IMR-90 (cell line): ENCODE results near the gene ARHGAP45. TPM values are rescaled to one million over a fixed set of nuclear protein-coding genes. Genes with fewer than 3 reads are reported as not detected.

ENCODE experiments used
- ATAC-seq: fragments of 200-7000 bp; cut with Tn5 transposase; 2 replicates; pipeline ENCODE4 v1.9.1; 2020; ENCODE audit warnings: low read depth, mild to moderate bottlenecking, moderate library complexity
- BruUV-seq: library from RNA; stranded (reverse); fragments of 400-500 nt; replicated peaks from 2 replicates; lab custom pipeline; 2021; lab: Mats Ljungman, UMichigan
- CTCF ChIA-PET: fragments of 300-600 bp; formaldehyde crosslinking; extraction: SDS; loops from one replicate; lab custom pipeline; 2021; ENCODE audit warnings: antibody characterized with exemption; lab: Yijun Ruan, JAX
- POLR2A ChIA-PET: fragments of 300-600 bp; sonication (Branson Sonifier 250); formaldehyde crosslinking; loops from one replicate; lab custom pipeline; 2022; ENCODE audit warnings: antibody characterized with exemption; ENCODE audit not compliant: unreplicated experiment; lab: Charles Lee
- DNase-seq: peaks from one replicate; pipeline ENCODE4 v3.0.0; 2013
- H2AFZ ChIP-seq: replicated peaks from 2 replicates; pipeline ENCODE3; 2013; ENCODE audit warnings: low read length, mild to moderate bottlenecking; ENCODE audit not compliant: poor library complexity
- H2AK5ac ChIP-seq: 2 replicates; pipeline ENCODE4 v1.6.1; 2013; ENCODE audit warnings: low read depth, low read length, inconsistent platforms
- H2AK9ac ChIP-seq: replicated peaks from 2 replicates; pipeline ENCODE3; 2013; ENCODE audit warnings: mild to moderate bottlenecking, low read depth, low read length, moderate library complexity; ENCODE audit not compliant: poor library complexity
- H2BK120ac ChIP-seq: 2 replicates; pipeline ENCODE4 v1.6.1; 2013; ENCODE audit warnings: low read depth, low read length, inconsistent platforms
- H2BK15ac ChIP-seq: 3 replicates; pipeline ENCODE4 v1.6.1; 2013; ENCODE audit warnings: low read depth, low read length, inconsistent platforms
- H2BK20ac ChIP-seq: 2 replicates; pipeline ENCODE4 v1.6.1; 2013; ENCODE audit warnings: low read depth, mild to moderate bottlenecking, inconsistent platforms, low read length, moderate library complexity
- H2BK5ac ChIP-seq: 2 replicates; pipeline ENCODE4 v1.6.1; 2013; ENCODE audit warnings: mild to moderate bottlenecking, low read depth, low read length, inconsistent platforms; ENCODE audit not compliant: poor library complexity, severe bottlenecking
- H3K14ac ChIP-seq: replicated peaks from 2 replicates; pipeline ENCODE4 v1.6.1; 2013; ENCODE audit warnings: low read depth, low read length, inconsistent platforms
- H3K18ac ChIP-seq: 2 replicates; pipeline ENCODE4 v1.6.1; 2013; ENCODE audit warnings: low read depth, low read length, control low read depth
- H3K23ac ChIP-seq: 2 replicates; pipeline ENCODE4 v1.6.1; 2013; ENCODE audit warnings: low read depth, low read length, inconsistent platforms
- H3K27ac ChIP-seq: 2 replicates; pipeline ENCODE4 v1.5.1; 2013; ENCODE audit warnings: mild to moderate bottlenecking, control low read depth, low read length; ENCODE audit not compliant: insufficient read depth
- H3K27me3 ChIP-seq: 2 replicates; pipeline ENCODE4 v1.6.1; 2013; ENCODE audit warnings: low read length; ENCODE audit not compliant: control insufficient read depth, insufficient read depth
- H3K36me3 ChIP-seq: 2 replicates; pipeline ENCODE4 v1.6.1; 2013; ENCODE audit warnings: low read length, mixed read lengths; ENCODE audit not compliant: control insufficient read depth, insufficient read depth
- H3K4ac ChIP-seq: 2 replicates; pipeline ENCODE4 v1.6.1; 2013; ENCODE audit warnings: low read depth, low read length, inconsistent platforms
- H3K4me1 ChIP-seq: 2 replicates; pipeline ENCODE4 v1.6.1; 2013; ENCODE audit warnings: low read length, mixed read lengths; ENCODE audit not compliant: control insufficient read depth, insufficient read depth
- H3K4me2 ChIP-seq: 2 replicates; pipeline ENCODE4 v1.6.1; 2013; ENCODE audit warnings: low read depth, mild to moderate bottlenecking, control low read depth, low read length, moderate library complexity
- H3K4me3 ChIP-seq: 2 replicates; pipeline ENCODE4 v1.5.1; 2013; ENCODE audit warnings: low read depth, mild to moderate bottlenecking, control low read depth, low read length, moderate library complexity; ENCODE audit not compliant: insufficient read depth
- H3K56ac ChIP-seq: 2 replicates; pipeline ENCODE4 v1.6.1; 2013; ENCODE audit warnings: low read length, inconsistent platforms; ENCODE audit not compliant: insufficient read depth; ENCODE audit errors: extremely low read depth
- H3K79me1 ChIP-seq, 2 experiments: 2 replicates each; pipeline ENCODE4 v1.6.1; 2013; ENCODE audit warnings: low read length in 2 of 2, inconsistent platforms in 1 of 2, low read depth in 1 of 2
- H3K9ac ChIP-seq: 2 replicates; pipeline ENCODE4 v1.6.1; 2013; ENCODE audit warnings: low read depth, low read length, control low read depth
- H3K9me1 ChIP-seq: 2 replicates; pipeline ENCODE4 v1.6.1; 2013; ENCODE audit warnings: low read length, inconsistent platforms; ENCODE audit not compliant: insufficient read depth
- H3K9me3 ChIP-seq: 2 replicates; pipeline ENCODE4 v1.6.1; 2013; ENCODE audit warnings: low read length; ENCODE audit not compliant: control insufficient read depth, insufficient read depth
- H4K20me1 ChIP-seq: 2 replicates; pipeline ENCODE4 v1.6.1; 2013; ENCODE audit warnings: low read length, inconsistent platforms; ENCODE audit not compliant: insufficient read depth
- H4K5ac ChIP-seq: 2 replicates; pipeline ENCODE4 v1.6.1; 2013; ENCODE audit warnings: mild to moderate bottlenecking, low read depth, low read length, control low read depth
- H4K8ac ChIP-seq, 2 experiments: 2 replicates each; pipeline ENCODE4 v1.6.1; 2013; ENCODE audit warnings: low read depth in 2 of 2, low read length in 2 of 2, control low read depth in 1 of 2, inconsistent platforms in 1 of 2
- H4K91ac ChIP-seq: 2 replicates; pipeline ENCODE4 v1.6.1; 2013; ENCODE audit warnings: low read depth, low read length, inconsistent platforms; ENCODE audit not compliant: insufficient read depth
- MXI1 ChIP-seq: IDR thresholded peaks from 2 replicates; pipeline ENCODE4 v1.6.1; 2012; ENCODE audit warnings: low read depth, mild to moderate bottlenecking, low read length, moderate library complexity, borderline replicate concordance
- NFE2L2 ChIP-seq: fragments of 150-350 bp; IDR thresholded peaks from 2 replicates; pipeline ENCODE4 v1.6.1; 2016; ENCODE audit warnings: low read depth, mild to moderate bottlenecking, low read length
- RFX5 ChIP-seq: IDR thresholded peaks from 2 replicates; pipeline ENCODE4 v1.8.0; 2012; ENCODE audit warnings: low read depth, mild to moderate bottlenecking, low read length, moderate library complexity
- WGBS, 2 experiments: methylation state at CpG; one replicate each; pipeline versions ENCODE4 v1.1.5 to v1.1.7; 2013; ENCODE audit warnings: missing lambda C conversion rate in 2 of 2; ENCODE audit not compliant: insufficient read length in 1 of 2; ENCODE audit errors: extremely low coverage in 2 of 2; 5-methylcytosine and 5-hydroxymethylcytosine counted together
- dilution Hi-C: fragments of 300-500 bp; cut with HindIII; formaldehyde crosslinking; loops from one replicate; pipeline ENCODE4 v1.14.3; 2018; ENCODE audit warnings: low sequenced_read_pairs; ENCODE audit not compliant: unreplicated experiment
- in situ Hi-C: fragments of 300-500 bp; cut with MboI; formaldehyde crosslinking; loops from 3 replicates; pipeline ENCODE4 v1.14.3; 2019; ENCODE audit warnings: low sequenced_read_pairs, inconsistent platforms, mixed read lengths
- intact Hi-C: fragments of 100-400 bp; cut with micrococcal nuclease; formaldehyde crosslinking; loops from 2 replicates; pipeline ENCODE4 v1.10.0; 2022
- polyA plus RNA-seq, 3 experiments: library from polyadenylated mRNA; depleted of rRNA; stranded (reverse); fragments of >200 nt; gene quantifications; 2 replicates each; pipeline ENCODE4 v1.2.3, GENCODE V29; 2012; ENCODE audit warnings: low replicate concordance in 1 of 3
- total RNA-seq: library from RNA; depleted of rRNA; stranded (reverse); fragments of >200 nt; gene quantifications from 2 replicates; pipeline ENCODE4 v1.2.3, GENCODE V29; 2012

ARHGAP45 gene
- total and polyA plus RNA-seq, 2 of the 4 experiments (the other 2 are of a cell fraction), result 1.3 to 1.7 TPM

DNA sequence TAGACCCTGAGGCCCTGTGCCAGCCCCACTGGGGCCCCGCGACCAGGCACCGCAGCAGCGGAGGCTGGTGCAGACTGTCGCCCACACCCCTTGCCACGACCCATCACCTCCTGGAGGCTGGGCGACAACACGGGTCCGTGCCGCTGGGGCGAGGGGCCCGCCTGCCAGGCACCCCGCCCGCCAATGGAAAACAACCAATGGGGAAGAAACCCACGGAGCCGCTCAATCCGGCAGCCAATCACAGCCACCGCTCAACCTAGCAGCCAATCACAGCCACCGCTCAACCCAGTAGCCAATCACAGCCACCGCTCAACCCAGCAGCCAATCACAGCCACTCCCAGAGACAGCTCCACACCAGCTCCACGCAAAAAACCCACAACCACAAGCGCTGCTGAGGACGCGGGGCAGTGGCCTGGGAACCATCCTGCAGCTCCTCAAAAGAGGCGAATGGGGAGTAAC, 66.5 kb downstream of the ARHGAP45 start:
- H2BK120ac ChIP-seq, result no peak overlapping the region
- peaks cover 4% of the 10 kb centered on the region; the same call in 1 of the 2 replicates for H3K9me1 ChIP-seq
- in situ Hi-C loops, result no loop called here
- peaks cover 33% of the 10 kb centered on the region for H4K20me1 ChIP-seq
- H3K14ac ChIP-seq, result no peak overlapping the region
- dilution Hi-C loops, result no loop called here
- H3K4ac ChIP-seq, result 0 out of 2 replicates have a peak overlapping the region, but pooled peaks have one; percentile 84
- H4K8ac ChIP-seq, result no peak overlapping the region
- H2AFZ ChIP-seq, result no peak overlapping the region
- H3K4me2 ChIP-seq, result no peak overlapping the region
- peaks cover 24% of the 10 kb centered on the region for H3K4me1 ChIP-seq
- ChIA-PET CTCF (interaction anchor here (0.8 to 0.9 kb wide), 2 partner anchors 20 to 61 kb away, joined by 3 read pairs; no protein-coding TSS in a partner anchor), POLR2A (interaction anchor here (0.6 kb wide), 1 partner anchor 21 kb away, joined by 10 read pairs; no protein-coding TSS in a partner anchor)
- 0 out of 2 replicates have a peak overlapping the region, but pooled peaks have one; percentile 49 for H4K91ac ChIP-seq
- H2BK20ac ChIP-seq, result peak overlapping the region; percentile 22; the same call in 1 of the 2 replicates
- DNase-seq (no peak), ATAC-seq (no peak)
- 94% methylated on average over 19 of the region's 25 CpGs; no CpG with 5 or more reads in 1 of the 2 experiments for WGBS, 2 experiments
- H3K79me1 ChIP-seq, result peaks cover 15 to 72% of the 10 kb centered on the region in 2 experiments; a peak in 3 of 4 replicates
- intact Hi-C loops, result loop anchor here (5.0 kb wide), 1 partner anchor 39 kb away; the partner anchor contains the start of gene SBNO2
- H2BK15ac ChIP-seq, result no peak overlapping the region
- no peaks in the 10 kb centered on the region for H3K9me3 ChIP-seq
- H3K56ac ChIP-seq, result no peak overlapping the region
- peak overlapping the region; percentile 66 for H2BK5ac ChIP-seq
- H2AK5ac ChIP-seq, result peak overlapping the region; percentile 43; the same call in 1 of the 2 replicates
- no peak overlapping the region for H3K23ac ChIP-seq
- peak overlapping the region; percentile 46 for H3K27ac ChIP-seq
- no peaks in the 10 kb centered on the region for H3K27me3 ChIP-seq
- no peak overlapping the region for H3K9ac ChIP-seq
- H4K5ac ChIP-seq, result no peak overlapping the region
- no peak overlapping the region for H3K4me3 ChIP-seq
- no TSS peak for BruUV-seq
- H2AK9ac ChIP-seq, result no peak overlapping the region
- H3K18ac ChIP-seq, result no peak overlapping the region
- TF ChIP-seq NFE2L2 (no peak), RFX5 (no peak), MXI1 (no peak)
- H3K36me3 ChIP-seq, result peaks cover 25% of the 10 kb centered on the region; the same call in 1 of the 2 replicates
